Mononuclear cell (primary cell): Measurements from ENCODE around the gene MRGPRD. TPM values are rescaled to one million over a fixed set of nuclear protein-coding genes. Genes with fewer than 3 reads are reported as not detected.

Experiments
- H3K27me3 ChIP-seq: 2 replicates; pipeline ENCODE4 v1.6.0; 2011; ENCODE audit warnings: low read length, control low read depth; ENCODE audit not compliant: insufficient read depth
- H3K4me1 ChIP-seq: 2 replicates; pipeline ENCODE4 v1.5.1; 2011; ENCODE audit warnings: mild to moderate bottlenecking, low read length, control low read depth; ENCODE audit not compliant: insufficient read depth
- H3K4me3 ChIP-seq: 2 replicates; pipeline ENCODE4 v1.5.1; 2011; ENCODE audit warnings: mild to moderate bottlenecking, low read length, moderate library complexity
- H3K9me3 ChIP-seq: 2 replicates; pipeline ENCODE4 v1.5.1; 2011; ENCODE audit warnings: low read depth, mild to moderate bottlenecking, control low read depth, low read length
- total RNA-seq: library from RNA; depleted of rRNA; stranded (reverse); fragments of >200 nt; gene quantifications from one replicate; pipeline ENCODE4 v1.2.3, GENCODE V29; 2012

MRGPRD gene
- total RNA-seq, 1 donor: not detected

DNA sequence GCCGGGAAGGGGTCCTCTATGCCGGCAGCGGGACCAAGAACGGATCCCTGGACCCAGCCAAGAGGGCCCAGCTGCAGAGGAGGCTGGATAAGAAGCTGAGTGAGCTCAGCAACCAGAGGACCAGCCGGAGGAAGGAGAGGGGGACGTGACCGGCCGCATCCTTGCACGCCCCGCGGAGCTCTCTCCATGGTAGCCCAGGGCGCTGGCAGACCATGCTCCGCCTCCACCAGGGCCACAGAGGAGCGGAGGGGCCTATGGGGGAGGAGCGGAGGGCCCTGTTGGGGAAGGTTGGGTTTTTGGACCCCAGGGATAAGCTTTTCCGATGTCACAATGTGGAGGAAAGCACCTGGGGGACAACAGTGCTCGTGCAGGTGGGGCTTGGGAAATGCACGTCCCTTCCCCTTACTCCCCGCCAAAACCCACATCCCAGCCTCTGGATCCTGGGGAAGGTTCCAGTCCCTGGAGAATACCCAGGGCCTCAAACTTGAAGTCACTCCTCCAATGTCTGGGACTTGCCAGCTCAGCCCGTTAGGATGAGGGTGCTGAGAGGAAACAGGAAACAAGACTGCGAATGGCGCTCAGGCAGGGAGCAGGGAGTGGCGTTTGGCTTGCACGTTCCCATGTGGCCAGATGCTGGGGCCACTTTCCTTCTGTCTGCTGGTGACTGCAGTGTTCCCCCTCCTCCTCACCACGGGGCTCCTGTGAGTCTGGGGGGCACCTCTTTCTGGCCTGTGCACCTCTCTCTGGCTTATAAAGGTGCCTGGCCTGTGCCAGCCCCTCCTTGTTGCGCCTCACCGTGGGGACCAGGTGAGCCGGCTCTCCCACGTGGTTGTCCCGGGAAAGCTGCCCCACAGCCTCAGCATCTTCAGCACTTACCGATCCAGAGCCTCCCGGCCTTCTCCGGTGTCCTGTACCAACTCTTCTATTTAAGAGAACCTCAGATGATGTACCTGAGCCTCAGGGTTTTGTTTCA, 40.9 kb downstream of the MRGPRD start:
- Histone ChIP-seq H3K9me3 (no peaks in the 10 kb centered on the region), H3K4me1 (no peaks in the 10 kb centered on the region), H3K27me3 (no peaks in the 10 kb centered on the region), H3K4me3 (no peak overlapping the region)

DNA sequence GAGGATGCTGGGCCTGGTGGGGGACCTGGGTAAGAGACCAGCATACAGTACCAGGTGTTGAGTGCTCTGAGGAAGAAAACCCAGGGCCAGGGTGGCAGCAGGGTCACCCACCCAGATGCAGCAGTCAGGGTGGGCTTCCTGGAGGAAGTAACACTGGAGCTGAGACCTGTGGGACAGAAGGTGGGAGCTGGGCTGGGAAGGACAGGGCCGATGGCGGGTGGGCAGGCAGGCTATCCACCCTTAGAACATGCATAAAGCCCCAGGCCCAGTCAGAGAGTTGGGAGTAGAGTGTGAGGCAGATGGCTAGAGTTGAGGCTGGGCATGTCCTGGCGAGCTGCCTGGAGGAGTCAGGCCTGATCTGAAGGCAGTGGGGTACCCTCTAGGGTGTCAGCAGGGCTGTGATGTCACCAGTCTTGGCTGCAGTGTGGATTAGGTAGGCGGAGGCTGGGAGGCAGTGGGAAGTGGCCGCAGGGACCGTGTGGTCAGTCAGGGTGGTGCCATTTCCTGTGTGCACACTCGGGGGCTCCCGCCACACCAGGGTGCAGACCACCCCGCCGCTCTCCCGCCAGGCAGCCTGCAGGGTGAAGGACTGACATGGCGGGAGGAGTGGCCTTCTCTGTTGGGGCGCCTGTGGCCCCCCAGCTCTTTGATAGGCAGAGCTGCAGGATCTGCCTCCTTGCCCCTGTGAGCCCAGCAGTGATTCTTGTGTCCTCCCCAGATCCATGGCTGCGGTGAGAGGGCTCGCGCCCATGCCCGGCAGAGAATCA, 41.8 kb downstream of the MRGPRD start:
- H3K4me3 ChIP-seq: no peak overlapping the region
- H3K4me1 ChIP-seq: no peaks in the 10 kb centered on the region
- H3K9me3 ChIP-seq: no peaks in the 10 kb centered on the region
- H3K27me3 ChIP-seq: no peaks in the 10 kb centered on the region

DNA sequence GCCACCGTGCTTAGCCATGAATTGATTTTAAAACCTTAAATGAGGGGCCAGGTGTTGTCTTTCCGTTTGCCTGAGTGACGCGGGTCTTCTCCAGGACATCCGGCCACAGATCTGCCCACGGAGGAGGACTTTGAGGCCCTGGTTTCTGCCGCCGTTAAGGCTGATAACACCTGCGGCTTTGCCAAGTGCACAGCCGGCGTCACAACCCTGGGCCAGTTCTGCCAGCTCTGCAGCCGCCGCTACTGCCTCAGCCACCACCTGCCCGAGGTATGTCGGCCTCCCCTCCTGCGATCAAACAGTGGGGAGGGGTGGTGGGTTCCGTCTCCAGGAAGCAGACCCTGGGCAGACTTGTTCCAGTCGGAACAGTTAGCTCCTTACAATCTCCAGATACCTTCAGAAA, 42.7 kb downstream of the MRGPRD start:
- no peaks in the 10 kb centered on the region for H3K27me3 ChIP-seq
- no peaks in the 10 kb centered on the region for H3K4me1 ChIP-seq
- no peaks in the 10 kb centered on the region for H3K9me3 ChIP-seq
- H3K4me3 ChIP-seq: no peak overlapping the region

DNA sequence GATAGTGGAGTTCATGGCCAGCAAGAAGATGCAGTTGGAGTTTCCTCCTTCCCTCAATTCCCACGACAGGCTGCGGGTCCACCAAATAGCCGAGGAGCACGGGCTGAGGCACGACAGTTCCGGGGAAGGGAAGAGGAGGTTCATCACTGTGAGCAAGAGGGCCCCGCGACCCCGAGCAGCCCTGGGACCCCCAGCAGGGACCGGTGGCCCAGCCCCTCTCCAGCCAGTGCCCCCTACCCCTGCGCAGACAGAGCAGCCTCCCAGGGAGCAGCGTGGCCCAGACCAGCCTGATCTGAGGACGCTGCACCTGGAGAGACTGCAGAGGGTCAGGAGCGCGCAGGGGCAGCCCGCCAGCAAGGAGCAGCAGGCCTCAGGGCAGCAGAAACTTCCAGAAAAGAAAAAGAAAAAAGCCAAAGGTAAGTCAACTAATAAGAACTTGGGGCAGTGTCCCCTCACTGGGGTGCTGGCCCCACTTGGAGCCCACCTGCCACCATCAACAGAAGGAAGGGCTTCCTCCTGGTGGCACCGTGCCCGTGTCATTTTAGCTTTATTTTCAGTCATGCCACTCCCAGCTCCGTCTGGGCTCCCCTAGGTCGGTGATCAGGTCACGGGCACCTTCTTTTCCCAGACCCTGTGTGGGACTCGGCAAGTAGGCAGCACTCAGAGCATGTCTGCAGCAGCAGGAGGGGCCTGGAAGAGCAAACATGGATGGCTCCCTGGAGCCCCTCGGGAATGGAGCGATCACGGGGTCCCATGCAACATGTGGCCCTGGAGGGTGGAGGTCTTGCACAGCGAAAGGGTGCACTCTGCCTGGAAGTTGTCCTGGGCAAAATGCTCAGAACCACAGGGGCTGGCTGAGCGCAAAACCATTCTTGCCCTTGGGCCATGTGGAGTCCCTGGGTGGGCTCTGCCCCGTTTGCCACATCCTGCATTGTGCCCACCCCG, 43.8 kb downstream of the MRGPRD start:
- no peaks in the 10 kb centered on the region for H3K4me1 ChIP-seq
- H3K4me3 ChIP-seq: no peak overlapping the region
- no peaks in the 10 kb centered on the region for H3K27me3 ChIP-seq
- H3K9me3 ChIP-seq: no peaks in the 10 kb centered on the region

DNA sequence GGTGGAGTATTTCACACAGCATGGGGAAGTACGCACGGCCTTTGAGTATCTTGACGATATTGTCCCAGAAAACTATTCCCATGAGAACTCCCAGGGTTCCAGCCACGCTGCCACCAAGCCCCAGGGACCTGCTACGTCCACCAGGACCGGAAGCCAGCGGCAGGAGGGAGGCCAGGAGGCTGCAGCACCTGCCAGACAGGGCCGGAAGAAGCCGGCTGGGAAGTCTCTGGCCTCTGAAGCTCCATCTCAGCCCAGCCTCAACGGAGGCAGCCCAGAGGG, 44.5 kb downstream of the MRGPRD start:
- H3K4me3 ChIP-seq: no peak overlapping the region
- H3K9me3 ChIP-seq: no peaks in the 10 kb centered on the region
- H3K27me3 ChIP-seq: no peaks in the 10 kb centered on the region
- H3K4me1 ChIP-seq: no peaks in the 10 kb centered on the region

DNA sequence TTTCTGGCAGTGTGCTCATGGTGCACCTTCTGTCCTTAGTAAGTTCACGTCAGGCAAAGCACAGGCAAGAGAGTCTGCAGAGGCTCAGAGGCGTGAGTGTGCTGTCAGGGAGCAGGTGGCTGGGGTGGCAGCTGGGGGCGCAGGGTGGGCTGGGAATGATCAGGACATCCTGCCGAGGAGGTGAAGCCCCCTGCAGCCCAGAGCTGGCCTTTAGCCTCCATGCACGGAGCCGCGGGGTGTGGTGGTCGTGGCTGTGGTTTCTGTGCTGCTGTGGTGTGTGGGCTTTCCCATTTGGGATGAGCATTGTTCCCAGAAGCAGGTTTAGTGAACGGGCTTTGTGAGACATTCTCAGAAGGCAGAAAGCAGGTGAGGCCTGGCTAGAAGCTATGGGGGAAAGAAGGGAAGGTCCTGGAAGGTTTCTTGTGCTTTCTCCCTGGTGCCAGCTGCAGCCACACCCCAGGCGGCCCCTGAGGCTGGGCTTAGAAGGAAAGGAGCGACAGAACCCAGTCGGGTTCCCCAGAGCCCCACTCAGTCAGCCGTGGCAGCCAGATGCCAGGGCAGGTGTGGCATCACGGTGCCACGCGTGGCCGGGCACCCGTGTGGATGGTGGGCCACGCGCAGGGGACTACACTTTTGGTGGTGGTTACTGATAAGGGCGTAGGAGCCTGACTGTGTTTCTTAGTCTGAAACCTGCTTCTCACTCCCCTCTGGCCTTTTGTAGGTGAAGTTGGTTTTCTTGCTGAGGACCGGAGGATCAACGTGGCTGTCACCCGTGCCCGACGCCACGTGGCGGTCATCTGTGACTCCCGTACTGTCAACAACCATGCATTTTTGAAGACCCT, 45.0 kb downstream of the MRGPRD start:
- no peaks in the 10 kb centered on the region for H3K27me3 ChIP-seq

DNA sequence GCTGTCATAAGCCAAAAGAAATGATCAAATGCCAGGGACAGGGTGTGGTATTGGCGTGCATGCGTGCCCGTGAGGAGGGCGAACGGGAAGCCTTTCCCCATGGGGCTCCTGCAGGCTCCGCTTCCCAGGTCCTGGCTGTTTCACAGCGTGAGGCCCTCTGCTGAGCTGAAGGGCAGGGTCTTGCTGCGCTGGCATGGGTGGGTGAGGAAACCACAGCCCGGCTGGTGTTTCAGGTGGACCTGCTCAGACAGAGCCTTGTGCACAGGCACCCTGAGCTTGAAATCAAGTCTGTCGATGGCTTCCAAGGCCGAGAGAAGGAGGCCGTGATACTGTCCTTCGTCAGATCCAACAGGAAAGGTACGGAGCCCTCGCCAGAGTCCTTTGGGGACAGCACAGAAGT, 45.7 kb downstream of the MRGPRD start:
- Histone ChIP-seq H3K4me1 (no peaks in the 10 kb centered on the region), H3K4me3 (no peak overlapping the region), H3K9me3 (no peaks in the 10 kb centered on the region), H3K27me3 (no peaks in the 10 kb centered on the region)

More for the DNA sequence above, 45.0 kb downstream of the MRGPRD start:
- no peak overlapping the region for H3K4me3 ChIP-seq
- H3K4me1 ChIP-seq: no peaks in the 10 kb centered on the region
- H3K9me3 ChIP-seq: no peaks in the 10 kb centered on the region

DNA sequence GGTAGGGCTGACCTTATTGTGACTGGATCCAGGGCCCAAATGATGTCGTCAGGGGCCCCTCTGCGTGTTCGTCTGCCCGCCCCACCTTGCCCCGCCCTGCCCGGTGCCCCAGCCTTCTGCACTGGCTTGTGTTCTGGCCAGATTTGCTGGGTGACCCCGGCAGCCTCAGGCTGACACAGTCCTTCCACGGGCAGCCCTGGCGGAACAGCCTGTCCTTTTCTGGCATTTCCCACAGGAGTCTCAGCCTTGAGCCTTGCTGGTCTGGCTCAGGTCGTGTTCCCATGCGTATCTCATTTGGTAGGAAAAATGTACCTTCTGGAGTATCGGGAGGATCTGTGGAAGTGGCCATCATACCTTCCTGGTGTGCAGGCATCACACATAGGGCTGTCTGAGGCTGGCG, 46.1 kb downstream of the MRGPRD start:
- H3K9me3 ChIP-seq: no peaks in the 10 kb centered on the region
- no peak overlapping the region for H3K4me3 ChIP-seq
- no peaks in the 10 kb centered on the region for H3K4me1 ChIP-seq
- H3K27me3 ChIP-seq: no peaks in the 10 kb centered on the region

DNA sequence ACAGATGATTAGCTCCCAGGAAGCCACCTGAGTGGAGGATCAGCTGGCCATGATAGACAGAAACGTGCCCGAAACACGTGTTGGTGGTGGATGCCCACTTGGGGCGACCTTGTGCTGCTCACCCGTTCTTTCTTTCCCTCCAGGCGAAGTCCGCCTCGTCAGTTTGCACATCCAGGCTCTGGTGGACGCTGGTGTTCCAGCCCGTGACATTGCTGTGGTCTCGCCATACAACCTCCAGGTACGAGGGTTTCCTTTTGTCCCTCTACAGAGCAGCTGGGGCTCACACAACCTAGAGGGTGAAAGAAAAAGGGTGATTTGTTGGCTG, 46.5 kb downstream of the MRGPRD start:
- no peaks in the 10 kb centered on the region for H3K27me3 ChIP-seq
- H3K4me1 ChIP-seq: no peaks in the 10 kb centered on the region
- no peaks in the 10 kb centered on the region for H3K9me3 ChIP-seq
- H3K4me3 ChIP-seq: no peak overlapping the region

DNA sequence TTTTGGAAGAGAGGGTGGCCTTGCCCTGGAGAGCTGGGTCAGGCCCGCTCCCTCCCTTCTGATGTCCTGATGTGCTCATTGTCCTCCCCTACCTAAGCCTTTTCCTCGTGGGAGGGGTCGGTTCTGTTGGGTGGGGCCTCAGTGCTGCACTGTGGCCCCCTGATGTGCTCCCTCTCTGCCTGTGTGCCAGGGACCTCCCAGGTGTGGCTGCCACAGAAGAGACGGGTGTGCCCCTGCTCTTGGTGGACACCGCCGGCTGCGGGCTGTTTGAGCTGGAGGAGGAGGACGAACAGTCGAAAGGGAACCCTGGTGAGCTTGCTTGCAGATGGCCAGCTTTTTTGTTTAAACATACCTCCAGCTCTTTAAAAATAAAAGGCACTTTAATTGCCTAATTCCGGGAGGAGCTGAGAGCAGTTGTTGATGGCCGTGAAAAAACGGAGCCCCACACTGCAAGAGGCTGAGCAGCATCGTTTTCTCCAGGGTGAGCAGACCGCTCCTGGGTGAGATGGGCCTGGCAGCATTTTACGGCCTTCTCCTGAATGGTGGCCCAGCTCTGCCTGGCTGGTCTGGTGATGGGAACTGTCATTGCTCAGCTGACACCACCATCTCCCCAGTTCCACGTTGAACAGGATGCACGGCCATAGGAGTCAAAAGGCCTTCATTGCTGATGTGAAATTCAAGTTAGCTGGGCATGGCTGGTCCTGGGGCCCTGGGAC, 47.0 kb downstream of the MRGPRD start:
- no peaks in the 10 kb centered on the region for H3K9me3 ChIP-seq
- peaks cover 2% of the 10 kb centered on the region for H3K4me1 ChIP-seq
- no peaks in the 10 kb centered on the region for H3K27me3 ChIP-seq
- no peak overlapping the region for H3K4me3 ChIP-seq

DNA sequence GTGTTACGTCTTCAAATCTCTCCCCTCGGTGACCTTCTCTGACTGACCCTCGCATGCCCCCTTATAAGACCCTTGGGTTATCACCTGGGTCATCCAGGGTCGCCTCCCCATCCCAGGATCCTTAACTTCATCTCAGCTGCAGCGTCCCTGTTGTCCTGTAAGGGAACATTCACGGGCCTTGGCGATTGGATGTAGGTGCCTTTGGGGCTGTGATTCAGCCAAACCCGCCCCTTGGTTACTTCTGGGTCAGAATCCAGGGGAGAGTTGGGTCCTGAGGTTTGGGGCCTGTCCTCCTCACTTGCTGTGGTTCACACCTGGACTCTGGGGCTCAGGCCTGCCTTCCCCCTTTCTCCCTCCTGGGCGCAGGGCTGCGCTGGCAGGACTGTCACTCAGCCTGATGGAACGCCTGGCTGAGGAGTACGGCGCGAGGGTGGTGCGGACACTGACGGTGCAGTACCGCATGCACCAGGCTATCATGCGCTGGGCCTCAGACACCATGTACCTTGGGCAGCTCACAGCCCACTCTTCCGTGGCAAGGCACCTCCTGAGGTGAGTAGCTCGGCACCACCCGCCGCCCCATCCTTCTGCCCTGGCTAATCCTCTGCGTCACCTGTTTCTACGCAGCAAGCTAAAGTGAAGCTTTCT, 47.7 kb downstream of the MRGPRD start:
- Histone ChIP-seq H3K9me3 (no peaks in the 10 kb centered on the region), H3K27me3 (no peaks in the 10 kb centered on the region), H3K4me3 (no peak overlapping the region), H3K4me1 (peaks cover 9% of the 10 kb centered on the region)

DNA sequence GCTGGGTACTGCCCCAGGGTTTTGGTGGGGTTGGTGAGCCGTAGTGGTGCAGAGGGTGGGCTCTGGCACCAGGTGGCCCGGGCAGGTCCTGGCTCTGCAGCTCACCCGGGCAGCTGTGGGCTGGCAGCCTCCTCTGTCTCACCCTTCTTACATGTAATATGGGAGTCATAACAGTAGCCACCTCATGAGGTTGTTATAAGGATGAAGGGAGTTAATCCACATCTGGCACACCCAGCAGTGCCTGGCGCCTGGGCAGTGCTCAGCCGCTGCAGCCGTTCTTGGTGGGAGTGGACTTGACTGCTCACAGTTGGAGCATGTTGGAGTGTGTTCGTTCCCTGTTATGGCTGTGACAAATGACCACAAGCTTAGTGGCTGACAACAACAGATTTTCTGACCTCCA, 48.4 kb downstream of the MRGPRD start:
- Histone ChIP-seq H3K27me3 (no peaks in the 10 kb centered on the region), H3K4me1 (peaks cover 16% of the 10 kb centered on the region), H3K9me3 (no peaks in the 10 kb centered on the region), H3K4me3 (no peak overlapping the region)

DNA sequence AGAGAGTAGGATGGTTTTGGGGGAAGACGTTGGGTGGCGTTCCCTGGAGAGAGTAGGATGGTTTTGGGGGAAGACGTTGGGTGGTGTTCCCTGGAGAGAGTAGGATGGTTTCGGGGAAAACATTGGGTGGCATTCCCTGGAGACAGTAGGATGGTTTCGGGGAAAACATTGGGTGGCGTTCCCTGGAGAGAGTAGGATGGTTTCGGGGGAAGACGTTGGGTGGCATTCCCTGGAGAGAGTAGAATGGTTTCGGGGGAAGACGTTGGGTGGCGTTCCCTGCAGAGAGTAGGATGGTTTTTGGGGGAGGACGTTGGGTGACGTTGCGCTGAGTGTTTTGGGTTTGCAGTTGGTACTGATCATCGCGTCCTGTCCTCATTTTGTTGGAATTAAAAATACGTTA, 48.9 kb downstream of the MRGPRD start:
- Histone ChIP-seq H3K4me1 (peaks cover 21% of the 10 kb centered on the region), H3K4me3 (no peak overlapping the region), H3K9me3 (no peaks in the 10 kb centered on the region), H3K27me3 (no peaks in the 10 kb centered on the region)
